ENCODE data around the gene NCOA3.

DNA sequence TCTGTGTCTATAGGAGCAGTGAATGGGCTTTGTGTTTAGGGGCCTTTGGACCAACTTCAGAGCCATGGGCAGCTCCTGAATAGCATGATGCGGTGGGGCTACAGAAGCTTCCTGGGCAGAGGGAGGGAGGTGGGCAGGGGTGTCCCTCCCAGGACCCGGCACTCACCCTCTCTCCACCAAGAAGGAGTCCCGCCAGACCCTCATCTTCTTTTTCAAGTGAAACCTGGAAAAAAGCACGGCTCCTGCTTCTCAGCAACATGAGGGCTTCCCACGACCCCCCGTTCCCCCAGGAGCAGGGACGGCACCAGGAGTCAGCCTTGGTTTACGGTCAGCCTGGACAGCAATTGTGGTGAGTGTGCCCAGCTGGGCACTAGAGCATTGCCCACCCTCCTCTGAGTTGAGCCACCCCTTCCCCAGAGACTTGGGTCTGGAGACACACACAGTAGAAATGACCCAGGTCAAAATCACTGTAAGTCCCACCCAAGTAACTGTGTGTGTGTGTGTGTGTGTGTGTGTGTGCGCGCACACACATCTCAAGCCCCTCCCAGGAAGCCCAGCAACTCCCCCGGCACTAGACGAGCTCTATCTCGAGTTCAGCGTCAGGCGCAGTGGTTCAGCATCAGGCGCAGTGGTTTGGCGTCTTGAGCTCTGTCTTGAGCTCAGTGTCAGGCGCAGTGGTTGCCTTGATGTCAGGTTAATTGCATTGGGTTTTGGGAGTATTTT lies 175.4 kb downstream of the NCOA3 start:
- TF ChIP-seq, protein P1, sequence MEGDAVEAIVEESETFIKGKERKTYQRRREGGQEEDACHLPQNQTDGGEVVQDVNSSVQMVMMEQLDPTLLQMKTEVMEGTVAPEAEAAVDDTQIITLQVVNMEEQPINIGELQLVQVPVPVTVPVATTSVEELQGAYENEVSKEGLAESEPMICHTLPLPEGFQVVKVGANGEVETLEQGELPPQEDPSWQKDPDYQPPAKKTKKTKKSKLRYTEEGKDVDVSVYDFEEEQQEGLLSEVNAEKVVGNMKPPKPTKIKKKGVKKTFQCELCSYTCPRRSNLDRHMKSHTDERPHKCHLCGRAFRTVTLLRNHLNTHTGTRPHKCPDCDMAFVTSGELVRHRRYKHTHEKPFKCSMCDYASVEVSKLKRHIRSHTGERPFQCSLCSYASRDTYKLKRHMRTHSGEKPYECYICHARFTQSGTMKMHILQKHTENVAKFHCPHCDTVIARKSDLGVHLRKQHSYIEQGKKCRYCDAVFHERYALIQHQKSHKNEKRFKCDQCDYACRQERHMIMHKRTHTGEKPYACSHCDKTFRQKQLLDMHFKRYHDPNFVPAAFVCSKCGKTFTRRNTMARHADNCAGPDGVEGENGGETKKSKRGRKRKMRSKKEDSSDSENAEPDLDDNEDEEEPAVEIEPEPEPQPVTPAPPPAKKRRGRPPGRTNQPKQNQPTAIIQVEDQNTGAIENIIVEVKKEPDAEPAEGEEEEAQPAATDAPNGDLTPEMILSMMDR (conservative IDR thresholded peaks at IDR 0.05; ENCODE audit: low read depth, low read length) = no peak
- TF ChIP-seq EZH2 (IDR thresholded peaks at IDR 0.05; ENCODE audit: low read length, unreplicated experiment) = no peak
- TF ChIP-seq EZH2phosphoT487 (IDR thresholded peaks at IDR 0.05; ENCODE audit: borderline replicate concordance, low read length) = no peak
